WTC11 (cell line): ENCODE results near the gene DCBLD2. TPM values are rescaled to one million over a fixed set of nuclear protein-coding genes. Genes with fewer than 3 reads are reported as not detected.

ENCODE experiments used
- ATAC-seq: fragments of 200-7000 bp; cut with Tn5 transposase; 2 replicates; pipeline ENCODE4 v1.10.0; 2021; ENCODE audit warnings: mild to moderate bottlenecking, moderate library complexity
- CTCF ChIA-PET: fragments of 300-600 bp; sonication (Branson Sonifier 250); formaldehyde crosslinking; loops from one replicate; lab custom pipeline; 2021; ENCODE audit warnings: antibody characterized with exemption; lab: Charles Lee
- POLR2A ChIA-PET: fragments of 350-600 bp; sonication (Branson Sonifier 250); formaldehyde crosslinking; loops from one replicate; lab custom pipeline; 2021; ENCODE audit warnings: antibody characterized with exemption; lab: Charles Lee
- DNase-seq: peaks from one replicate; pipeline ENCODE4 v3.0.0; 2021; ENCODE audit warnings: low spot score
- H3K27ac Mint-ChIP-seq: 2 replicates; pipeline ENCODE4 v1.8.0; 2021; ENCODE audit warnings: mixed read lengths
- H3K27me3 Mint-ChIP-seq: 2 replicates; pipeline ENCODE4 v1.8.0; 2021; ENCODE audit warnings: low read depth, mild to moderate bottlenecking, moderate library complexity, mixed read lengths
- H3K36me3 Mint-ChIP-seq: 2 replicates; pipeline ENCODE4 v1.8.0; 2021; ENCODE audit warnings: mixed read lengths
- H3K4me1 Mint-ChIP-seq: 2 replicates; pipeline ENCODE4 v1.8.0; 2022; ENCODE audit warnings: mixed read lengths
- H3K4me3 Mint-ChIP-seq: 2 replicates; pipeline ENCODE4 v1.8.0; 2021; ENCODE audit warnings: mild to moderate bottlenecking, moderate library complexity, mixed read lengths
- H3K9me3 Mint-ChIP-seq: 2 replicates; pipeline ENCODE4 v1.8.0; 2021; ENCODE audit warnings: mixed read lengths
- ATF1 ChIP-seq: sonication (generic); formaldehyde crosslinking; IDR thresholded peaks from 2 replicates; pipeline ENCODE4 v1.8.1; 2023; ENCODE audit warnings: mild to moderate bottlenecking, moderate library complexity, missing genetic modification reagents
- CREM ChIP-seq: sonication (generic); formaldehyde crosslinking; IDR thresholded peaks from 2 replicates; pipeline ENCODE4 v1.8.1; 2022; ENCODE audit warnings: mild to moderate bottlenecking, missing genetic modification reagents, moderate library complexity
- ETV6 ChIP-seq: sonication (generic); formaldehyde crosslinking; IDR thresholded peaks from 2 replicates; pipeline ENCODE4 v1.8.1; 2022; ENCODE audit warnings: mild to moderate bottlenecking, missing genetic modification reagents
- GABPB1 ChIP-seq: sonication (generic); formaldehyde crosslinking; IDR thresholded peaks from 2 replicates; pipeline ENCODE4 v1.8.1; 2023; ENCODE audit warnings: mild to moderate bottlenecking, missing genetic modification reagents
- GTF2I ChIP-seq: fragments of 250-450 bp; sonication (Bioruptor Pico); conservative IDR thresholded peaks from 2 replicates; pipeline ENCODE4 v1.4.0; 2021; ENCODE audit warnings: mild to moderate bottlenecking
- IRF2 ChIP-seq: sonication (generic); formaldehyde crosslinking; IDR thresholded peaks from 2 replicates; pipeline ENCODE4 v1.8.0; 2022; ENCODE audit warnings: low read depth, missing genetic modification reagents, borderline replicate concordance
- JAZF1 ChIP-seq: fragments of 250-450 bp; sonication (Bioruptor Pico); IDR thresholded peaks from 2 replicates; pipeline ENCODE4 v1.9.0; 2021; ENCODE audit warnings: moderate library complexity, mild to moderate bottlenecking, inconsistent platforms
- JUN ChIP-seq: sonication (generic); formaldehyde crosslinking; IDR thresholded peaks from 2 replicates; pipeline ENCODE4 v1.8.0; 2023; ENCODE audit warnings: mild to moderate bottlenecking, missing genetic modification reagents
- MYBL2 ChIP-seq: sonication (generic); formaldehyde crosslinking; IDR thresholded peaks from 2 replicates; pipeline ENCODE4 v1.8.1; 2023; ENCODE audit warnings: mild to moderate bottlenecking, moderate library complexity, missing genetic modification reagents
- NR1H2 ChIP-seq: sonication (generic); formaldehyde crosslinking; IDR thresholded peaks from 2 replicates; pipeline ENCODE4 v1.9.0; 2021; ENCODE audit warnings: mild to moderate bottlenecking, moderate library complexity, missing genetic modification reagents
- OVOL2 ChIP-seq: fragments of 250-450 bp; sonication (Bioruptor Pico); IDR thresholded peaks from 2 replicates; pipeline ENCODE4 v1.9.0; 2021; ENCODE audit warnings: mild to moderate bottlenecking, borderline replicate concordance
- TCF7 ChIP-seq: sonication (generic); formaldehyde crosslinking; IDR thresholded peaks from 2 replicates; pipeline ENCODE4 v1.8.0; 2022; ENCODE audit warnings: mild to moderate bottlenecking, low read depth, missing genetic modification reagents, moderate library complexity
- TEAD4 ChIP-seq: sonication (generic); formaldehyde crosslinking; IDR thresholded peaks from 2 replicates; pipeline ENCODE4 v1.8.0; 2022; ENCODE audit warnings: mild to moderate bottlenecking, missing genetic modification reagents
- ZBTB21 ChIP-seq: sonication (generic); formaldehyde crosslinking; IDR thresholded peaks from 2 replicates; pipeline ENCODE4 v1.8.1; 2023; ENCODE audit warnings: mild to moderate bottlenecking, missing genetic modification reagents, borderline replicate concordance
- ZNF416 ChIP-seq: fragments of 250-450 bp; sonication (Bioruptor Pico); IDR thresholded peaks from 2 replicates; pipeline ENCODE4 v1.9.0; 2021; ENCODE audit warnings: mild to moderate bottlenecking, inconsistent platforms
- ZNF423 ChIP-seq: fragments of 250-450 bp; sonication (Bioruptor Pico); IDR thresholded peaks from 2 replicates; pipeline ENCODE4 v2.1.2; 2022; ENCODE audit warnings: mild to moderate bottlenecking, moderate library complexity
- total RNA-seq: library from RNA; stranded (reverse); gene quantifications from 3 replicates; pipeline ENCODE4 v1.2.3, GENCODE V29; 2021
- TF ChIP-seq, protein P1 (sequence below): fragments of 250-450 bp; sonication (Bioruptor Pico); IDR thresholded peaks from 2 replicates; pipeline ENCODE4 v1.9.0; 2021; ENCODE audit warnings: mild to moderate bottlenecking
- TF ChIP-seq, protein P2 (sequence below): sonication (generic); formaldehyde crosslinking; IDR thresholded peaks from 2 replicates; pipeline ENCODE4 v1.8.1; 2023; ENCODE audit warnings: mild to moderate bottlenecking, moderate library complexity, missing genetic modification reagents
- TF ChIP-seq, protein P3 (sequence below): sonication (generic); formaldehyde crosslinking; IDR thresholded peaks from 2 replicates; pipeline ENCODE4 v1.8.1; 2023; ENCODE audit warnings: mild to moderate bottlenecking, missing genetic modification reagents, moderate library complexity
- TF ChIP-seq, protein P4 (sequence below): sonication (generic); formaldehyde crosslinking; IDR thresholded peaks from 2 replicates; pipeline ENCODE4 v1.8.0; 2022; ENCODE audit warnings: missing genetic modification reagents
- TF ChIP-seq, protein P5 (sequence below): sonication (generic); formaldehyde crosslinking; IDR thresholded peaks from 2 replicates; pipeline ENCODE4 v1.8.1; 2022; ENCODE audit warnings: missing genetic modification reagents, borderline replicate concordance
- TF ChIP-seq, protein P6 (sequence below): sonication (generic); formaldehyde crosslinking; IDR thresholded peaks from 2 replicates; pipeline ENCODE4 v1.8.1; 2023; ENCODE audit warnings: mild to moderate bottlenecking, missing genetic modification reagents, moderate library complexity
- TF ChIP-seq, protein P7 (sequence below): sonication (generic); formaldehyde crosslinking; conservative IDR thresholded peaks from 2 replicates; pipeline ENCODE4 v1.8.1; 2022; ENCODE audit warnings: mild to moderate bottlenecking, missing genetic modification reagents
- TF ChIP-seq, protein P8 (sequence below): sonication (generic); formaldehyde crosslinking; IDR thresholded peaks from 2 replicates; pipeline ENCODE4 v1.8.1; 2022; ENCODE audit warnings: mild to moderate bottlenecking, moderate library complexity, missing genetic modification reagents

DCBLD2 gene
- total RNA-seq, 1 experiment from 2014 or later: 47.9 TPM

DNA sequence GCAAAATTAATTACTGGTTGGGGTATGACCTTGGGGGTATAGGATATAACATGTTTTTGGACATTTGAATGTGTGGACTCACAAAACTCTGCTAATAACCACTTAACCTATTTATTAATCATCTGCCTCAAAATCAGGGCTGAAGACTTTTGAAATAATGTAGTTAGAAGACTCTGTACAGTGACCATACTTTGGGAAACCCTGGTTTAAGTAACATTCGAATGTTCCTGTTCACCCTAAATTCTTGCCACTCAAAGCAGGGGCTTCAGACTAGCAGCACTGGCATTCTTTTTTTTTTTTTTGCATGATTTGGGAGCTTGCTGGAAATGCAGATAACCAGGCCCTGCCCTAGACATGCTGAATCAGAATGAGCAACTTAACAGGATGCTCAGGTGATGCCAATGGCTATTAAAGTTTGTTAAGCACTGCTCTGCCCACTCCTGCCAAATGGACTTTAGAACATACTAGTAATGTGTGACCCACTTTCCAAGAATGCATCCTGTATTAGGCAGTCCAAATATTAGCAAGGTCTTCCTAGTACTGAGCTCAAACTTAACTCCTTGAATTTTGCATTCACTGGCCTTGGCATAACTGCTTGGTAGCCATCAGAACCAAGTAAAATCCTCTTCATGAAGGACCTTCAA lies 151.1 kb downstream of the DCBLD2 start (continued):
- TF ChIP-seq, protein P1, sequence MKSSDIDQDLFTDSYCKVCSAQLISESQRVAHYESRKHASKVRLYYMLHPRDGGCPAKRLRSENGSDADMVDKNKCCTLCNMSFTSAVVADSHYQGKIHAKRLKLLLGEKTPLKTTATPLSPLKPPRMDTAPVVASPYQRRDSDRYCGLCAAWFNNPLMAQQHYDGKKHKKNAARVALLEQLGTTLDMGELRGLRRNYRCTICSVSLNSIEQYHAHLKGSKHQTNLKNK (CRISPR knock-in tag): no peak

DNA sequence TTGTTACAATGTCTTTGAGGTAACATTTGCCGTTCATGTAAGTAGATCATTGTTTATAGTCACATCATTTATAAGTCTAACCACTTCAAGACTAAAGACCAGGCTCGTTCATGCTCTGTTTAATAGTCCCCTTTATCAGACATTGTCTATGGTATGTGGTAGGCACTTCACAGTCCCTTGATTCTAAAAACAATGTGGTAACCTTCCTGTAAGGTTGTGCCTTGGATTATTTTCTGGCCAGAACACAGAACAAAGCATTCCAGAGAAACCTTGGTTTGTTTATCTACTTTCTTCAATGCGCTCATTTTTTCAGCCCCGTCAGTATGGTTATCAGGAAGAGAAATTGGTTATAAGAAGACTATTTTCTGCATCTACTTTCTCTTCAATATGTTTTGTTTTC lies 154.6 kb downstream of the DCBLD2 start:
- Mint-ChIP-seq H3K27ac (no peak overlapping the region), H3K4me3 (no peak overlapping the region), H3K9me3 (no peaks in the 10 kb centered on the region), H3K27me3 (no peaks in the 10 kb centered on the region), H3K4me1 (peaks cover 10% of the 10 kb centered on the region), H3K36me3 (no peaks in the 10 kb centered on the region)
- ATAC-seq: no peak
- no peak for DNase-seq
- POLR2A ChIA-PET: no interaction called here
- TF ChIP-seq NR1H2 (CRISPR knock-in tag) (no peak), CREM (CRISPR knock-in tag) (no peak), OVOL2 (CRISPR knock-in tag) (no peak), TCF7 (no peak), GTF2I (CRISPR knock-in tag) (no peak), ZNF423 (CRISPR knock-in tag) (no peak)
- TF ChIP-seq, protein P2, sequence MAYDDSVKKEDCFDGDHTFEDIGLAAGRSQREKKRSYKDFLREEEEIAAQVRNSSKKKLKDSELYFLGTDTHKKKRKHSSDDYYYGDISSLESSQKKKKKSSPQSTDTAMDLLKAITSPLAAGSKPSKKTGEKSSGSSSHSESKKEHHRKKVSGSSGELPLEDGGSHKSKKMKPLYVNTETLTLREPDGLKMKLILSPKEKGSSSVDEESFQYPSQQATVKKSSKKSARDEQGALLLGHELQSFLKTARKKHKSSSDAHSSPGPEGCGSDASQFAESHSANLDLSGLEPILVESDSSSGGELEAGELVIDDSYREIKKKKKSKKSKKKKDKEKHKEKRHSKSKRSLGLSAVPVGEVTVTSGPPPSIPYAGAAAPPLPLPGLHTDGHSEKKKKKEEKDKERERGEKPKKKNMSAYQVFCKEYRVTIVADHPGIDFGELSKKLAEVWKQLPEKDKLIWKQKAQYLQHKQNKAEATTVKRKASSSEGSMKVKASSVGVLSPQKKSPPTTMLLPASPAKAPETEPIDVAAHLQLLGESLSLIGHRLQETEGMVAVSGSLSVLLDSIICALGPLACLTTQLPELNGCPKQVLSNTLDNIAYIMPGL (CRISPR knock-in tag): no peak
- CTCF ChIA-PET: no interaction called here

DNA sequence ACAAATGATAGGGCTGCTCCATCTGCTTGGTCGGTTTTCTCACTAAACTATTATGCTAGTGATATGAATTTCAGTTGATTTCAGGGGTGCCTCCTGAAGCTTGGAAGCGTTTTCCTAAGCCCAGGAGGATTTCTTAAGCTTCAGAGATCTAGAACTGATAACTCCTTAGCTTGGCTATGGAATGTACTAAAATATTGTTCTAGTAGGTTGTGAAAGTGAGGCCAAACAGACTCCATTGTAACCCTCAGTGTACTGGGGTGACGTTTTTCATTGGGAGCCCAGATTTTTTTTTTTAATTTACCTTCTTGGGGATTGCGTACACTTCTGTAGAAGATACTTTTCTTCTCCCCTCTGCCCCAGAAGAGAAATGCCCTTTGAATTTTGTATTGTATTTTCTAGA lies 155.4 kb downstream of the DCBLD2 start:
- no peak for TF ChIP-seq ZBTB21 (CRISPR knock-in tag)
- TF ChIP-seq TEAD4 (CRISPR knock-in tag): no peak
- no peak for TF ChIP-seq TCF7
- TF ChIP-seq, protein P3, sequence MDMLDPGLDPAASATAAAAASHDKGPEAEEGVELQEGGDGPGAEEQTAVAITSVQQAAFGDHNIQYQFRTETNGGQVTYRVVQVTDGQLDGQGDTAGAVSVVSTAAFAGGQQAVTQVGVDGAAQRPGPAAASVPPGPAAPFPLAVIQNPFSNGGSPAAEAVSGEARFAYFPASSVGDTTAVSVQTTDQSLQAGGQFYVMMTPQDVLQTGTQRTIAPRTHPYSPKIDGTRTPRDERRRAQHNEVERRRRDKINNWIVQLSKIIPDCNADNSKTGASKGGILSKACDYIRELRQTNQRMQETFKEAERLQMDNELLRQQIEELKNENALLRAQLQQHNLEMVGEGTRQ (CRISPR knock-in tag): no peak
- TF ChIP-seq NR1H2 (CRISPR knock-in tag): no peak
- TF ChIP-seq ZNF416 (CRISPR knock-in tag): no peak
- TF ChIP-seq, protein P4, sequence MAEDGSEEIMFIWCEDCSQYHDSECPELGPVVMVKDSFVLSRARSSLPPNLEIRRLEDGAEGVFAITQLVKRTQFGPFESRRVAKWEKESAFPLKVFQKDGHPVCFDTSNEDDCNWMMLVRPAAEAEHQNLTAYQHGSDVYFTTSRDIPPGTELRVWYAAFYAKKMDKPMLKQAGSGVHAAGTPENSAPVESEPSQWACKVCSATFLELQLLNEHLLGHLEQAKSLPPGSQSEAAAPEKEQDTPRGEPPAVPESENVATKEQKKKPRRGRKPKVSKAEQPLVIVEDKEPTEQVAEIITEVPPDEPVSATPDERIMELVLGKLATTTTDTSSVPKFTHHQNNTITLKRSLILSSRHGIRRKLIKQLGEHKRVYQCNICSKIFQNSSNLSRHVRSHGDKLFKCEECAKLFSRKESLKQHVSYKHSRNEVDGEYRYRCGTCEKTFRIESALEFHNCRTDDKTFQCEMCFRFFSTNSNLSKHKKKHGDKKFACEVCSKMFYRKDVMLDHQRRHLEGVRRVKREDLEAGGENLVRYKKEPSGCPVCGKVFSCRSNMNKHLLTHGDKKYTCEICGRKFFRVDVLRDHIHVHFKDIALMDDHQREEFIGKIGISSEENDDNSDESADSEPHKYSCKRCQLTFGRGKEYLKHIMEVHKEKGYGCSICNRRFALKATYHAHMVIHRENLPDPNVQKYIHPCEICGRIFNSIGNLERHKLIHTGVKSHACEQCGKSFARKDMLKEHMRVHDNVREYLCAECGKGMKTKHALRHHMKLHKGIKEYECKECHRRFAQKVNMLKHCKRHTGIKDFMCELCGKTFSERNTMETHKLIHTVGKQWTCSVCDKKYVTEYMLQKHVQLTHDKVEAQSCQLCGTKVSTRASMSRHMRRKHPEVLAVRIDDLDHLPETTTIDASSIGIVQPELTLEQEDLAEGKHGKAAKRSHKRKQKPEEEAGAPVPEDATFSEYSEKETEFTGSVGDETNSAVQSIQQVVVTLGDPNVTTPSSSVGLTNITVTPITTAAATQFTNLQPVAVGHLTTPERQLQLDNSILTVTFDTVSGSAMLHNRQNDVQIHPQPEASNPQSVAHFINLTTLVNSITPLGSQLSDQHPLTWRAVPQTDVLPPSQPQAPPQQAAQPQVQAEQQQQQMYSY (CRISPR knock-in tag): no peak
- no peak for TF ChIP-seq ATF1 (CRISPR knock-in tag)
- TF ChIP-seq, protein P5, sequence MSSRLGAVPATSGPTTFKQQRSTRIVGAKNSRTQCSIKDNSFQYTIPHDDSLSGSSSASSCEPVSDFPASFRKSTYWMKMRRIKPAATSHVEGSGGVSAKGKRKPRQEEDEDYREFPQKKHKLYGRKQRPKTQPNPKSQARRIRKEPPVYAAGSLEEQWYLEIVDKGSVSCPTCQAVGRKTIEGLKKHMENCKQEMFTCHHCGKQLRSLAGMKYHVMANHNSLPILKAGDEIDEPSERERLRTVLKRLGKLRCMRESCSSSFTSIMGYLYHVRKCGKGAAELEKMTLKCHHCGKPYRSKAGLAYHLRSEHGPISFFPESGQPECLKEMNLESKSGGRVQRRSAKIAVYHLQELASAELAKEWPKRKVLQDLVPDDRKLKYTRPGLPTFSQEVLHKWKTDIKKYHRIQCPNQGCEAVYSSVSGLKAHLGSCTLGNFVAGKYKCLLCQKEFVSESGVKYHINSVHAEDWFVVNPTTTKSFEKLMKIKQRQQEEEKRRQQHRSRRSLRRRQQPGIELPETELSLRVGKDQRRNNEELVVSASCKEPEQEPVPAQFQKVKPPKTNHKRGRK (CRISPR knock-in tag): no peak
- TF ChIP-seq, protein P6, sequence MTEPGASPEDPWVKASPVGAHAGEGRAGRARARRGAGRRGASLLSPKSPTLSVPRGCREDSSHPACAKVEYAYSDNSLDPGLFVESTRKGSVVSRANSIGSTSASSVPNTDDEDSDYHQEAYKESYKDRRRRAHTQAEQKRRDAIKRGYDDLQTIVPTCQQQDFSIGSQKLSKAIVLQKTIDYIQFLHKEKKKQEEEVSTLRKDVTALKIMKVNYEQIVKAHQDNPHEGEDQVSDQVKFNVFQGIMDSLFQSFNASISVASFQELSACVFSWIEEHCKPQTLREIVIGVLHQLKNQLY: no peak
- TF ChIP-seq ETV6 (CRISPR knock-in tag): no peak
- TF ChIP-seq JAZF1 (CRISPR knock-in tag): no peak
- TF ChIP-seq IRF2: no peak
- TF ChIP-seq, protein P7, sequence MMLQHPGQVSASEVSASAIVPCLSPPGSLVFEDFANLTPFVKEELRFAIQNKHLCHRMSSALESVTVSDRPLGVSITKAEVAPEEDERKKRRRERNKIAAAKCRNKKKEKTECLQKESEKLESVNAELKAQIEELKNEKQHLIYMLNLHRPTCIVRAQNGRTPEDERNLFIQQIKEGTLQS (CRISPR knock-in tag): no peak
- TF ChIP-seq JUN (CRISPR knock-in tag): no peak
- TF ChIP-seq MYBL2 (CRISPR knock-in tag): no peak
- TF ChIP-seq, protein P8, sequence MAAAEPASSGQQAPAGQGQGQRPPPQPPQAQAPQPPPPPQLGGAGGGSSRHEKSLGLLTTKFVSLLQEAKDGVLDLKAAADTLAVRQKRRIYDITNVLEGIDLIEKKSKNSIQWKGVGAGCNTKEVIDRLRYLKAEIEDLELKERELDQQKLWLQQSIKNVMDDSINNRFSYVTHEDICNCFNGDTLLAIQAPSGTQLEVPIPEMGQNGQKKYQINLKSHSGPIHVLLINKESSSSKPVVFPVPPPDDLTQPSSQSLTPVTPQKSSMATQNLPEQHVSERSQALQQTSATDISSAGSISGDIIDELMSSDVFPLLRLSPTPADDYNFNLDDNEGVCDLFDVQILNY (CRISPR knock-in tag): no peak
- TF ChIP-seq GABPB1: no peak
- ChIA-PET CTCF (no interaction called here), POLR2A (no interaction called here)
- Mint-ChIP-seq H3K36me3 (no peaks in the 10 kb centered on the region), H3K9me3 (no peaks in the 10 kb centered on the region), H3K27me3 (no peaks in the 10 kb centered on the region), H3K4me1 (peaks cover 10% of the 10 kb centered on the region), H3K4me3 (no peak overlapping the region), H3K27ac (no peak overlapping the region)
- no peak for DNase-seq
- ATAC-seq: no peak
